B cell (primary cell): Measurements from ENCODE around the gene KRR1. TPM values are rescaled to one million over a fixed set of nuclear protein-coding genes. Genes with fewer than 3 reads are reported as not detected.

Experiments
- ATAC-seq: fragments of 200-7000 bp; cut with Tn5 transposase; one replicate; pipeline ENCODE4 v1.10.0; 2021; ENCODE audit warnings: low read depth, mild to moderate bottlenecking, moderate number of reproducible peaks, moderate library complexity
- CTCF ChIA-PET: fragments of 350-600 bp; sonication (Branson Sonifier 250); formaldehyde crosslinking; loops from one replicate; lab custom pipeline; 2021; ENCODE audit warnings: antibody characterized with exemption, inconsistent platforms; lab: Charles Lee
- POLR2A ChIA-PET: fragments of 350-600 bp; sonication (Branson Sonifier 250); formaldehyde crosslinking; loops from one replicate; lab custom pipeline; 2021; ENCODE audit warnings: antibody characterized with exemption; lab: Charles Lee
- DNase-seq: peaks from one replicate; pipeline ENCODE4 v3.0.0; 2013
- H2AFZ ChIP-seq: 2 replicates; pipeline ENCODE4 v1.6.1; 2012; ENCODE audit warnings: mild to moderate bottlenecking, low read depth, low read length; ENCODE audit not compliant: insufficient read depth, poor library complexity, severe bottlenecking
- H3K27ac ChIP-seq, 2 donors: 1 replicate in 1 of 2; 2 replicates in 1 of 2; pipeline ENCODE4 v1.5.1; 2012 to 2013; ENCODE audit warnings: low read length in 2 of 2, mild to moderate bottlenecking in 2 of 2, moderate library complexity in 1 of 2
- H3K27me3 ChIP-seq, 4 experiments: fragments of 200-600 bp in 1 of 4; sonication (generic) in 1 of 4; replicated peaks in 1 of 4; 1 replicate in 2 of 4; 2 replicates in 2 of 4; pipeline versions ENCODE4 v1.6.1 to v1.7.0; 2013 to 2016; ENCODE audit warnings: low read length in 3 of 4, mild to moderate bottlenecking in 2 of 4, mixed read lengths in 1 of 4, moderate library complexity in 1 of 4; ENCODE audit not compliant: insufficient read depth in 4 of 4, control insufficient read depth in 3 of 4; ENCODE audit errors: control extremely low read depth in 1 of 4
- H3K36me3 ChIP-seq, 2 experiments: replicated peaks in 1 of 2; 1 replicate in 1 of 2; 2 replicates in 1 of 2; pipeline versions ENCODE4 v1.6.1 to v1.7.1; 2013; ENCODE audit warnings: low read length in 1 of 2; ENCODE audit not compliant: insufficient read depth in 2 of 2, control insufficient read depth in 1 of 2; ENCODE audit errors: control extremely low read depth in 1 of 2, extremely low read depth in 1 of 2
- H3K4me1 ChIP-seq, 2 donors: fragments of 200-600 bp in 1 of 2; sonication (generic) in 1 of 2; 1 replicate in 1 of 2; 2 replicates in 1 of 2; pipeline versions ENCODE4 v1.5.1 to v1.6.1; 2013 to 2017; ENCODE audit warnings: low read length in 2 of 2; ENCODE audit not compliant: control insufficient read depth in 2 of 2, insufficient read depth in 2 of 2
- H3K4me2 ChIP-seq: replicated peaks from 2 replicates; pipeline ENCODE3; 2012; ENCODE audit warnings: mild to moderate bottlenecking, low read depth, low read length; ENCODE audit not compliant: poor library complexity, severe bottlenecking
- H3K4me3 ChIP-seq, 5 experiments: fragments of 200-600 bp in 1 of 5; sonication (generic) in 1 of 5; 1 replicate in 3 of 5; 2 replicates in 2 of 5; pipeline versions ENCODE4 v1.5.1 to v1.7.0; 2011 to 2016; ENCODE audit warnings: low read length in 4 of 5, mild to moderate bottlenecking in 4 of 5, low read depth in 2 of 5, control low read depth in 1 of 5, moderate library complexity in 1 of 5; ENCODE audit not compliant: insufficient read depth in 1 of 5; ENCODE audit errors: control extremely low read depth in 1 of 5, extremely low read depth in 1 of 5
- H3K79me2 ChIP-seq: fragments of 200-600 bp; sonication (generic); one replicate; pipeline ENCODE4 v1.6.0; 2016; ENCODE audit warnings: low read length; ENCODE audit not compliant: control insufficient read depth, insufficient read depth
- H3K9ac ChIP-seq: fragments of 200-600 bp; sonication (generic); 2 replicates; pipeline ENCODE4 v1.6.1; 2017; ENCODE audit warnings: mild to moderate bottlenecking, low read length, moderate library complexity
- H3K9me3 ChIP-seq, 3 donors: one replicate each; pipeline versions ENCODE4 v1.6.1 to v1.7.1; 2013; ENCODE audit warnings: low read length in 2 of 3; ENCODE audit not compliant: control insufficient read depth in 2 of 3, insufficient read depth in 1 of 3; ENCODE audit errors: control extremely low read depth in 1 of 3
- H4K20me1 ChIP-seq: 2 replicates; pipeline ENCODE4 v1.6.0; 2012; ENCODE audit warnings: mild to moderate bottlenecking, low read length; ENCODE audit not compliant: insufficient read depth, control insufficient read depth, poor library complexity, severe bottlenecking
- H3K27ac Mint-ChIP-seq: one replicate; pipeline ENCODE4 v1.8.0; 2021; ENCODE audit warnings: mixed read lengths
- H3K27me3 Mint-ChIP-seq: one replicate; pipeline ENCODE4 v1.8.0; 2021; ENCODE audit warnings: mixed read lengths
- H3K4me1 Mint-ChIP-seq: one replicate; pipeline ENCODE4 v1.8.0; 2021; ENCODE audit warnings: mixed read lengths
- H3K4me3 Mint-ChIP-seq: one replicate; pipeline ENCODE4 v1.8.0; 2021; ENCODE audit warnings: mixed read lengths
- H3K9me3 Mint-ChIP-seq: one replicate; pipeline ENCODE4 v1.8.0; 2022; ENCODE audit warnings: mixed read lengths; ENCODE audit not compliant: insufficient read depth
- EZH2 ChIP-seq: IDR thresholded peaks from 2 replicates; pipeline ENCODE4 v1.6.1; 2012; ENCODE audit warnings: borderline replicate concordance, low read depth, mild to moderate bottlenecking, moderate library complexity, low read length; ENCODE audit not compliant: insufficient read depth, poor library complexity, severe bottlenecking
- WGBS: methylation state at CpG from one replicate; pipeline ENCODE4 v1.1.5; 2013; ENCODE audit warnings: missing lambda C conversion rate; ENCODE audit not compliant: insufficient coverage; 5-methylcytosine and 5-hydroxymethylcytosine counted together
- intact Hi-C: fragments of 100-400 bp; cut with micrococcal nuclease; formaldehyde crosslinking; loops from one replicate; pipeline ENCODE4 v1.10.0; 2022
- polyA plus RNA-seq: library from polyadenylated mRNA; depleted of rRNA; stranded (reverse); fragments of >200 nt; gene quantifications from 2 replicates; pipeline ENCODE4 v1.2.3, GENCODE V29; 2012
- total RNA-seq, 2 donors: library from RNA; stranded (reverse); fragments of 120-200 nt in 1 of 2; gene quantifications; 1 replicate in 1 of 2; 2 replicates in 1 of 2; pipeline versions ENCODE4 v1.2.3 to v1.2.4, GENCODE V29; 2013 to 2022
- TF ChIP-seq, protein P1 (sequence below): fragments of 200-600 bp; IDR thresholded peaks from one replicate; pipeline ENCODE4 v1.8.0; 2022; ENCODE audit warnings: antibody characterized with exemption, mild to moderate bottlenecking

KRR1 gene
- total and polyA plus RNA-seq, 2 donors (not counting 1 experiment from before 2014, with no cell fraction given) = 16.3 to 87.7 TPM

DNA sequence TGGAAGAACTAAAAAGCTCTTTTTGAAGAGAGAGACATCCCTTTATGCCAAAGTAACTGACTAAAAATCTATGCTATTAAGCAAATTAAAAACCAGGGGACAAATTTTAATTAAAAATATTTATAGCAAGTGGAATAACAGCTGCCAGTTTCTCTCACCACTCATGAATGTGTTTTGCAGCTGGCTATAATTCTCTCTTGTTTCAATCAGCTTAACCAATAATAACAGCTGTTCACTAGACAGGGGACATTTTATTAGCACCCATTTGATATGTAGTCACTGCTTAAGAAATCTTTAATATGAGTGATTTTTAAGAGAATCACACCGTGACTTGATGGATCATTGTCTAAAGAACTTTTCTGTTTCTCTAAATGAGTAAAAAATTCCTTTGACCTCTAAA is 34.2 kb upstream of the KRR1 start:
- no peaks in the 10 kb centered on the region for H3K4me1 Mint-ChIP-seq
- ChIA-PET CTCF (interaction anchor here (0.8 kb wide), 1 partner anchor 19 kb away, joined by 3 read pairs; no protein-coding TSS in a partner anchor), POLR2A (no interaction called here)
- Histone ChIP-seq H3K27ac (no peak overlapping the region), H3K36me3 (no peaks in the 10 kb centered on the region), H4K20me1 (no peaks in the 10 kb centered on the region), H3K9ac (no peak overlapping the region), H3K79me2 (no peaks in the 10 kb centered on the region), H2AFZ (no peak overlapping the region), H3K9me3 (no peaks in the 10 kb centered on the region), H3K4me2 (no peak overlapping the region), H3K27me3 (peaks cover 0 to 13% (median 0%) of the 10 kb centered on the region in 4 experiments), H3K4me1 (no peaks in the 10 kb centered on the region), H3K4me3 (no peak overlapping the region)
- WGBS = no CpG with 5 or more reads among the region's 1 CpG
- intact Hi-C loops = no loop called here
- TF ChIP-seq EZH2 = no peak
- TF ChIP-seq, protein P1, sequence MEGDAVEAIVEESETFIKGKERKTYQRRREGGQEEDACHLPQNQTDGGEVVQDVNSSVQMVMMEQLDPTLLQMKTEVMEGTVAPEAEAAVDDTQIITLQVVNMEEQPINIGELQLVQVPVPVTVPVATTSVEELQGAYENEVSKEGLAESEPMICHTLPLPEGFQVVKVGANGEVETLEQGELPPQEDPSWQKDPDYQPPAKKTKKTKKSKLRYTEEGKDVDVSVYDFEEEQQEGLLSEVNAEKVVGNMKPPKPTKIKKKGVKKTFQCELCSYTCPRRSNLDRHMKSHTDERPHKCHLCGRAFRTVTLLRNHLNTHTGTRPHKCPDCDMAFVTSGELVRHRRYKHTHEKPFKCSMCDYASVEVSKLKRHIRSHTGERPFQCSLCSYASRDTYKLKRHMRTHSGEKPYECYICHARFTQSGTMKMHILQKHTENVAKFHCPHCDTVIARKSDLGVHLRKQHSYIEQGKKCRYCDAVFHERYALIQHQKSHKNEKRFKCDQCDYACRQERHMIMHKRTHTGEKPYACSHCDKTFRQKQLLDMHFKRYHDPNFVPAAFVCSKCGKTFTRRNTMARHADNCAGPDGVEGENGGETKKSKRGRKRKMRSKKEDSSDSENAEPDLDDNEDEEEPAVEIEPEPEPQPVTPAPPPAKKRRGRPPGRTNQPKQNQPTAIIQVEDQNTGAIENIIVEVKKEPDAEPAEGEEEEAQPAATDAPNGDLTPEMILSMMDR = no peak
- peaks cover 36% of the 10 kb centered on the region for H3K27me3 Mint-ChIP-seq
- H3K27ac Mint-ChIP-seq = no peak overlapping the region
- no peak overlapping the region for H3K4me3 Mint-ChIP-seq
- no peak for DNase-seq
- no peak for ATAC-seq
- no peaks in the 10 kb centered on the region for H3K9me3 Mint-ChIP-seq

DNA sequence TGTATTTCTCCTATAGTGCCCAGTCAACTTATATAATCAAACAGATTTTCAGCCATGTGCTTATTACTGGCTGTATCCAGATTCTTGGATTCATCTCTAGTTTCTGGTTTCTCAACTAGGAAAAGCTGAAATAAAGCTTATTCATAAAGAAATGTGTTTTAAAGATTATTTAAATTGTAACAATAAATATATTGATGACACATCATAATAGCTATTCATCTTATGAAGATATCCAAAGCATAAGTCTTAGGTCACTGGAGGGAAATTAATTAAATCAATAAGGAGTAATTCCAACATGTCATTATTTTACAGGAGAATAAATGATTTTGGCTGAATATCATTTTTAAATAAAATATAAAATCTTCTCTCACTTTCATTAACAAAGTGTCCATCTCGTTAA is 32.1 kb upstream of the KRR1 start:
- Mint-ChIP-seq H3K27ac (no peak overlapping the region), H3K27me3 (peaks cover 24% of the 10 kb centered on the region), H3K9me3 (no peaks in the 10 kb centered on the region), H3K4me1 (no peaks in the 10 kb centered on the region), H3K4me3 (no peak overlapping the region)
- ChIA-PET POLR2A (no interaction called here), CTCF (interaction anchor here (1.4 to 2.9 kb wide), 2 partner anchors 16 to 494 kb away, joined by 4 to 11 read pairs; no protein-coding TSS in a partner anchor)
- ATAC-seq (no peak), DNase-seq (no peak)
- no CpG with 5 or more reads among the region's 1 CpG for whole genome bisulfite sequencing
- Histone ChIP-seq H3K27me3 (peaks cover 0 to 7% (median 0%) of the 10 kb centered on the region in 4 experiments), H3K27ac (no peak overlapping the region), H2AFZ (no peak overlapping the region), H4K20me1 (no peaks in the 10 kb centered on the region), H3K79me2 (no peaks in the 10 kb centered on the region), H3K9me3 (no peaks in the 10 kb centered on the region), H3K4me1 (no peaks in the 10 kb centered on the region), H3K4me3 (no peak overlapping the region), H3K9ac (no peak overlapping the region), H3K4me2 (no peak overlapping the region), H3K36me3 (no peaks in the 10 kb centered on the region)
- TF ChIP-seq, protein P1 = no peak
- no peak for TF ChIP-seq EZH2
- intact Hi-C loops = no loop called here
